Fibroblast of lung (primary cell): ENCODE measurements around the gene ERMP1. TPM values are rescaled to one million over a fixed set of nuclear protein-coding genes. Genes with fewer than 3 reads are reported as not detected.

Experiments
- DNase-seq, 2 donors: peaks; one replicate each; pipeline versions ENCODE4 v3.0.0 to v3.0.0-alpha.2; 2010; ENCODE audit warnings: low read depth in 2 of 2
- H2AFZ ChIP-seq: 2 replicates; pipeline ENCODE4 v1.5.1; 2012; ENCODE audit warnings: low read length, control low read depth, inconsistent platforms
- H3K27ac ChIP-seq: 2 replicates; pipeline ENCODE4 v1.5.1; 2011; ENCODE audit warnings: low read length, control low read depth; ENCODE audit not compliant: insufficient read depth
- H3K27me3 ChIP-seq: 2 replicates; pipeline ENCODE4 v1.5.1; 2011; ENCODE audit warnings: mild to moderate bottlenecking, low read length; ENCODE audit not compliant: control insufficient read depth, insufficient read depth
- H3K36me3 ChIP-seq: 2 replicates; pipeline ENCODE4 v1.5.1; 2011; ENCODE audit warnings: low read length; ENCODE audit not compliant: control insufficient read depth, insufficient read depth
- H3K4me1 ChIP-seq: 2 replicates; pipeline ENCODE4 v1.5.1; 2011; ENCODE audit warnings: low read length; ENCODE audit not compliant: control insufficient read depth, insufficient read depth; ENCODE audit errors: extremely low read depth
- H3K4me2 ChIP-seq: 2 replicates; pipeline ENCODE4 v1.5.1; 2011; ENCODE audit warnings: low read length, control low read depth; ENCODE audit not compliant: insufficient read depth; ENCODE audit errors: extremely low read depth
- H3K4me3 ChIP-seq, 4 experiments: fragments of 200-600 bp in 1 of 4; sonication (generic) in 1 of 4; replicated peaks in 1 of 4; 2 replicates each; pipeline ENCODE4 v1.5.1; 2011 to 2016; ENCODE audit warnings: low read length in 4 of 4, low read depth in 3 of 4, mild to moderate bottlenecking in 3 of 4, control low read depth in 2 of 4, inconsistent platforms in 1 of 4, mixed read lengths in 1 of 4; ENCODE audit not compliant: insufficient read depth in 1 of 4; ENCODE audit errors: control extremely low read depth in 1 of 4
- H3K79me2 ChIP-seq: 2 replicates; pipeline ENCODE4 v1.5.1; 2012; ENCODE audit warnings: mild to moderate bottlenecking, low read length, inconsistent platforms; ENCODE audit not compliant: control insufficient read depth, insufficient read depth
- H3K9ac ChIP-seq: 2 replicates; pipeline ENCODE4 v1.5.1; 2011; ENCODE audit warnings: mild to moderate bottlenecking, low read length, control low read depth; ENCODE audit not compliant: insufficient read depth
- H3K9me3 ChIP-seq: 2 replicates; pipeline ENCODE4 v1.5.1; 2012; ENCODE audit warnings: low read depth, low read length; ENCODE audit not compliant: control insufficient read depth, insufficient read depth
- H4K20me1 ChIP-seq: 2 replicates; pipeline ENCODE4 v1.5.1; 2011; ENCODE audit warnings: low read length; ENCODE audit not compliant: control insufficient read depth, insufficient read depth; ENCODE audit errors: extremely low read depth
- CTCF ChIP-seq, 2 donors: IDR thresholded peaks in 1 of 2; conservative IDR thresholded peaks in 1 of 2; 1 replicate in 1 of 2; 2 replicates in 1 of 2; pipeline ENCODE4 v1.5.1; 2011 to 2012; ENCODE audit warnings: low read length in 2 of 2, control low read depth in 1 of 2, inconsistent platforms in 1 of 2, low read depth in 1 of 2, mild to moderate bottlenecking in 1 of 2
- EZH2 ChIP-seq: IDR thresholded peaks from 2 replicates; pipeline ENCODE4 v1.5.1; 2012; ENCODE audit warnings: low read length, control low read depth, mild to moderate bottlenecking; ENCODE audit errors: missing control alignments
- polyA plus RNA-seq, 2 donors: library from polyadenylated mRNA; depleted of rRNA in 1 of 2; stranded (reverse) in 1 of 2; unstranded in 1 of 2; fragments of >200 nt; gene quantifications; 2 replicates each; pipeline ENCODE4 v1.2.1, GENCODE V29; 2011 to 2012; ENCODE audit warnings: missing spikeins in 1 of 2
- total RNA-seq: library from RNA; depleted of rRNA; stranded (reverse); fragments of >200 nt; gene quantifications from 2 replicates; pipeline ENCODE4 v1.2.1, GENCODE V29; 2014

The ERMP1 gene
- total and polyA plus RNA-seq, 2 donors (not counting 1 experiment from before 2014, with no cell fraction given), result 9.4 to 25.4 TPM

GRCh38 chr9:5811751-5812150 lies 21.2 kb downstream of the ERMP1 start:
- TF ChIP-seq CTCF (conservative IDR thresholded peaks at IDR 0.05 in 1 of 2, IDR thresholded peaks at IDR 0.05 in 1 of 2; ENCODE audit: low read depth in 1 of 2, low read length in 2 of 2), result no peak
- no peaks in the 10 kb centered on the region for H3K79me2 ChIP-seq
- no peaks in the 10 kb centered on the region for H3K9me3 ChIP-seq
- H3K36me3 ChIP-seq, result no peaks in the 10 kb centered on the region
- no peak overlapping the region for H3K4me3 ChIP-seq
- H3K4me1 ChIP-seq, result no peaks in the 10 kb centered on the region
- no peak overlapping the region for H3K27ac ChIP-seq
- H4K20me1 ChIP-seq, result no peaks in the 10 kb centered on the region
- no peak overlapping the region for H2AFZ ChIP-seq
- H3K4me2 ChIP-seq, result no peak overlapping the region
- no peak for DNase-seq
- no peaks in the 10 kb centered on the region for H3K27me3 ChIP-seq
- H3K9ac ChIP-seq, result no peak overlapping the region

- Histone ChIP-seq H3K79me2 (no peaks in the 10 kb centered on the region), H3K27me3 (no peaks in the 10 kb centered on the region), H3K9me3 (no peaks in the 10 kb centered on the region), H2AFZ (no peak overlapping the region), H3K4me3 (no peak overlapping the region), H4K20me1 (no peaks in the 10 kb centered on the region), H3K4me2 (no peak overlapping the region), H3K9ac (no peak overlapping the region), H3K4me1 (no peaks in the 10 kb centered on the region), H3K36me3 (no peaks in the 10 kb centered on the region), H3K27ac (no peak overlapping the region)
- DNase-seq, result no peak
- TF ChIP-seq CTCF (conservative IDR thresholded peaks at IDR 0.05 in 1 of 2, IDR thresholded peaks at IDR 0.05 in 1 of 2; ENCODE audit: low read depth in 1 of 2, low read length in 2 of 2) (no peak), EZH2 (no peak)
Observed at GRCh38 chr9:5805478-5805877, 27.4 kb downstream of the ERMP1 start.

GRCh38 chr9:5801739-5802113 lies 31.2 kb downstream of the ERMP1 start:
- Histone ChIP-seq H2AFZ (no peak overlapping the region), H3K9ac (no peak overlapping the region), H3K4me2 (no peak overlapping the region), H3K4me1 (no peaks in the 10 kb centered on the region), H4K20me1 (no peaks in the 10 kb centered on the region), H3K27ac (no peak overlapping the region), H3K36me3 (no peaks in the 10 kb centered on the region), H3K4me3 (no peak overlapping the region), H3K27me3 (no peaks in the 10 kb centered on the region), H3K9me3 (no peaks in the 10 kb centered on the region), H3K79me2 (no peaks in the 10 kb centered on the region)
- DNase-seq, result no peak
- TF ChIP-seq CTCF (conservative IDR thresholded peaks at IDR 0.05 in 1 of 2, IDR thresholded peaks at IDR 0.05 in 1 of 2; ENCODE audit: low read depth in 1 of 2, low read length in 2 of 2) (no peak), EZH2 (no peak)
